Psoas muscle (tissue), 8 donors: ENCODE measurements around the gene TGM2. TPM values are rescaled to one million over a fixed set of nuclear protein-coding genes. Genes with fewer than 3 reads are reported as not detected.
A peak's percentile ranks its signal among the peaks of the same experiment; 100 is the strongest.

Experiments
- ATAC-seq, 4 donors: fragments of 200-7000 bp; cut with Tn5 transposase; one replicate each; pipeline ENCODE4 v1.9.1; 2020; ENCODE audit warnings: moderate library complexity in 3 of 4, mild to moderate bottlenecking in 2 of 4
- DNase-seq, 2 donors: peaks; one replicate each; pipeline ENCODE4 v3.0.0-alpha.2; 2020
- H3K27ac ChIP-seq: fragments of 200-600 bp; one replicate; pipeline ENCODE4 v1.8.0; 2022
- H3K27me3 ChIP-seq, 3 donors: fragments of 200-600 bp in 1 of 3; one replicate each; pipeline versions ENCODE4 v1.6.1 to v1.8.0; 2013 to 2022; ENCODE audit warnings: low read length in 2 of 3, mild to moderate bottlenecking in 2 of 3, moderate library complexity in 1 of 3; ENCODE audit not compliant: insufficient read depth in 3 of 3
- H3K36me3 ChIP-seq, 2 donors: fragments of 200-600 bp in 1 of 2; one replicate each; pipeline versions ENCODE4 v1.6.1 to v1.8.0; 2013 to 2022; ENCODE audit warnings: low read depth in 1 of 2, mild to moderate bottlenecking in 1 of 2, moderate library complexity in 1 of 2; ENCODE audit not compliant: insufficient read depth in 1 of 2
- H3K4me1 ChIP-seq: fragments of 200-600 bp; one replicate; pipeline ENCODE4 v1.8.0; 2022
- H3K4me3 ChIP-seq: fragments of 200-600 bp; one replicate; pipeline ENCODE4 v1.8.0; 2022; ENCODE audit warnings: mild to moderate bottlenecking
- H3K9me3 ChIP-seq: fragments of 200-600 bp; one replicate; pipeline ENCODE4 v1.8.0; 2022
- WGBS, 3 donors: extraction: QIAGEN DNeasy Blood & Tissue Kit; methylation state at CpG; one replicate each; pipeline versions ENCODE4 v1.1.6 to v1.1.7; 2013; 5-methylcytosine and 5-hydroxymethylcytosine counted together
- intact Hi-C, 2 donors: fragments of 100-400 bp; cut with DNase I; formaldehyde crosslinking; loops; one replicate each; pipeline versions ENCODE4 v1.11.0 to v1.14.2; 2022
- polyA plus RNA-seq, 3 donors: library from polyadenylated mRNA; stranded (reverse); fragments of 200-250 nt; gene quantifications; one replicate each; pipeline ENCODE4 v1.2.3, GENCODE V29; 2013
- total RNA-seq, 4 donors: library from RNA; stranded (reverse); fragmentation: NEBNext Ultra II Directional in 2 of 4; extraction: Animal tissue kit (Norgen Biotek cat#: 25700) in 2 of 4; gene quantifications; one replicate each; pipeline versions ENCODE4 v1.2.1 to v1.2.4, GENCODE V29; 2021 to 2023
- TF ChIP-seq, protein P1 (sequence below): fragments of 200-600 bp; IDR thresholded peaks from one replicate; pipeline ENCODE4 v1.8.0; 2022; ENCODE audit warnings: antibody characterized with exemption
- donor health status: healthy with polysubstance abuse.
- donor health status: DM: no; HTN: no; CAD: no; lungs with moderate emphysema.
- donor health status: Bipolar disorder and iron deficiency.
- donor health status: healthy.
- donor health status: DM: yes; HTN: yes; CAD: no.
- donor health status: DM: no; HTN: no; CAD: no.
- donor health status: DM: no; HTN: no; CAD: no.
- donor health status: DM: yes; HTN: yes; CAD: no.

TGM2 gene
- total and polyA plus RNA-seq, 7 donors = 23.6 to 235 (median 117) TPM

DNA sequence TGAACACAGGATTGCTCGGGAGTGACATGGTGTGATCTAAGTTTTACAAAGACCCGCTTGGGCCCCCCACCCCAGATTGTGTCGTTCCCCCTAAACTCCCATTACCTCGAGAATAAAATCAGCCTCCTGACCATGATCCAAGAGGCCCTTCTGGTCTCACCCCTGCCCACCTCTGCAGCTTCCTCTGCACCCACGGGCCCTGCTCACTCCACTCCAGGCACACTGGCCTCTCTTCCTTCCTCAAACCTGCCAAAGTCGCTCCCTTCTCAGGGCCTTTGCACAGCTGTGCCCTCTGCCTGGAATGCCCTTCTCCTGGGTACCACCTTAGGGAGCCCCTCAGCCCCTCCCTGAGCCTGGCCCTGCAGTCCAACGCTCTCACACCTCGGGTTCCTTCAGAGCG is 17.9 kb downstream of the TGM2 start:
- intact Hi-C loops = no loop called here
- no peaks in the 10 kb centered on the region for H3K9me3 ChIP-seq
- H3K36me3 ChIP-seq = peaks cover 2 to 89% of the 10 kb centered on the region in 2 donors
- H3K4me3 ChIP-seq = no peak overlapping the region
- peak in 1 of 2 donors; percentile 38 for DNase-seq
- H3K27me3 ChIP-seq = no peaks in the 10 kb centered on the region
- ATAC-seq = no peak
- peaks cover 20% of the 10 kb centered on the region for H3K4me1 ChIP-seq
- no peak overlapping the region for H3K27ac ChIP-seq
- TF ChIP-seq, protein P1, sequence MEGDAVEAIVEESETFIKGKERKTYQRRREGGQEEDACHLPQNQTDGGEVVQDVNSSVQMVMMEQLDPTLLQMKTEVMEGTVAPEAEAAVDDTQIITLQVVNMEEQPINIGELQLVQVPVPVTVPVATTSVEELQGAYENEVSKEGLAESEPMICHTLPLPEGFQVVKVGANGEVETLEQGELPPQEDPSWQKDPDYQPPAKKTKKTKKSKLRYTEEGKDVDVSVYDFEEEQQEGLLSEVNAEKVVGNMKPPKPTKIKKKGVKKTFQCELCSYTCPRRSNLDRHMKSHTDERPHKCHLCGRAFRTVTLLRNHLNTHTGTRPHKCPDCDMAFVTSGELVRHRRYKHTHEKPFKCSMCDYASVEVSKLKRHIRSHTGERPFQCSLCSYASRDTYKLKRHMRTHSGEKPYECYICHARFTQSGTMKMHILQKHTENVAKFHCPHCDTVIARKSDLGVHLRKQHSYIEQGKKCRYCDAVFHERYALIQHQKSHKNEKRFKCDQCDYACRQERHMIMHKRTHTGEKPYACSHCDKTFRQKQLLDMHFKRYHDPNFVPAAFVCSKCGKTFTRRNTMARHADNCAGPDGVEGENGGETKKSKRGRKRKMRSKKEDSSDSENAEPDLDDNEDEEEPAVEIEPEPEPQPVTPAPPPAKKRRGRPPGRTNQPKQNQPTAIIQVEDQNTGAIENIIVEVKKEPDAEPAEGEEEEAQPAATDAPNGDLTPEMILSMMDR = no peak
- WGBS, 3 donors = 83 to 87% (median 84%) methylated on average over 8 to 9 of the region's 9 CpGs

DNA sequence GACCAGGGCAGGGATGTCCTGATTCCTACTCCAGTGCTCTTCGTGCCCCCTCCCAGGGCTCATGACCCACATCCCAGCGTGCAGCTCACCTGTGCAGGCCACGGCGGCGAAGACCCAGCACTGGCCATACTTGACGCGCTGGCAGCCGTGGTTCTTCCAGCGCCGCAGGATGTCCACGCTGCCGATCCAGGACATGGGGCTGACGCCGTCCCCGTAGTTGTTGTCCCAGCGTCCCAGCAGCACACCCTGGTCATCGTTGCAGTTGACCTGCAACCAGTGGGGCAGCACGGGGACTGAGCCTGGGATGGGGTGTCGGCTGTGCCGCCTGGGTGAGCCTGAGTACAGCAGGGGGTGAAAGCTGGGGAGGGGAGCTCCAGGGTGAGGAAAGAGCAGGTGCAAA is 18.4 kb downstream of the TGM2 start:
- Histone ChIP-seq H3K4me3 (no peak overlapping the region), H3K36me3 (peaks cover 2 to 88% of the 10 kb centered on the region in 2 donors), H3K9me3 (no peaks in the 10 kb centered on the region), H3K27me3 (no peaks in the 10 kb centered on the region), H3K4me1 (peaks cover 15% of the 10 kb centered on the region), H3K27ac (no peak overlapping the region)
- intact Hi-C loops = no loop called here
- 93 to 95% (median 93%) methylated on average over 20 of the region's 20 CpGs for WGBS, 3 donors
- ATAC-seq (no peak), DNase-seq (peak in 1 of 2 donors; percentile 35)
- TF ChIP-seq, protein P1 = no peak

DNA sequence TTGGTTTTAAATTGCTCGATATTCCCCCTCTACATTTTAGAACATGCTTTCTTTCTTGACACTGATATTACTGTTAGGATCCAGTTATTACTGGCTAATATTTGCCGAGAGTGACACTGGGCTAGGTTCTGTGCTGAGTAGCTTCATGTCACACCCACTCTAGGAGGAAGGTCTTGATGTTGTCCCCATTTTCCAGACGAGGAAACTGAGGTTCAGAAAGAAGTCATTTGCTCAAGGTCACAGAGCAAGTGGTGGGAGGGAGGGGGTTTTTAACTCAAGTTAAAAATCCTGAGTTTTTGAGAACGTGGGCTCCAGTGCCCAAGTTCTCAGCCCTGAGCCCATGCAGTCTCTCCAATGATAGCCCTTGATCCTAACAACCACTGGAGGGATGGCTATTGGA is 18.9 kb downstream of the TGM2 start:
- no peaks in the 10 kb centered on the region for H3K9me3 ChIP-seq
- peaks cover 13% of the 10 kb centered on the region for H3K4me1 ChIP-seq
- H3K27ac ChIP-seq = no peak overlapping the region
- no peak overlapping the region for H3K4me3 ChIP-seq
- no peak for DNase-seq
- no peak for ATAC-seq
- intact Hi-C loops = no loop called here
- H3K27me3 ChIP-seq = no peaks in the 10 kb centered on the region
- H3K36me3 ChIP-seq = peaks cover 0 to 88% of the 10 kb centered on the region in 2 donors
- WGBS, 3 donors = 84 to 96% (median 90%) methylated on average over 4 of the region's 4 CpGs
- TF ChIP-seq, protein P1 = no peak

DNA sequence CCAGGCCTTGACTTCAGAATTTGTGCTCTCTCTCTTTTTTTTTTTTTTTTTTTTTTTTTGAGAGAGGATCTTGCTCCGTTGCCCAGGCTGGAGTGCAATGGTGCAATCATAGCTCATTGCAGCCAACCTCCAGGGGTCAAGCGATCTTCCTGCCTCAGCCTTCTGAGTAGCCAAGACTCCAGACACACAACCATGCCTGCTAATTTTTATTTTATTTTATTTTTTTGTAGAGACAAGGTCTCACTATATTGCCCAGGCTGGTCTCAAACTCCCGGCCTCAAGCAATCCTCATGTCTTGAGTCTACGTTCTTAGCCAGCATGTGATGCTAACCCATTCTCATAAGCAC is 19.4 kb downstream of the TGM2 start:
- DNase-seq (no peak), ATAC-seq (no peak)
- no peak overlapping the region for H3K4me3 ChIP-seq
- H3K27ac ChIP-seq = no peak overlapping the region
- peaks cover 0 to 88% of the 10 kb centered on the region in 2 donors for H3K36me3 ChIP-seq
- H3K9me3 ChIP-seq = no peaks in the 10 kb centered on the region
- no peaks in the 10 kb centered on the region for H3K27me3 ChIP-seq
- TF ChIP-seq, protein P1 = no peak
- WGBS, 3 donors = 95 to 98% (median 98%) methylated on average over 4 of the region's 4 CpGs
- peaks cover 13% of the 10 kb centered on the region for H3K4me1 ChIP-seq
- intact Hi-C loops = no loop called here

DNA sequence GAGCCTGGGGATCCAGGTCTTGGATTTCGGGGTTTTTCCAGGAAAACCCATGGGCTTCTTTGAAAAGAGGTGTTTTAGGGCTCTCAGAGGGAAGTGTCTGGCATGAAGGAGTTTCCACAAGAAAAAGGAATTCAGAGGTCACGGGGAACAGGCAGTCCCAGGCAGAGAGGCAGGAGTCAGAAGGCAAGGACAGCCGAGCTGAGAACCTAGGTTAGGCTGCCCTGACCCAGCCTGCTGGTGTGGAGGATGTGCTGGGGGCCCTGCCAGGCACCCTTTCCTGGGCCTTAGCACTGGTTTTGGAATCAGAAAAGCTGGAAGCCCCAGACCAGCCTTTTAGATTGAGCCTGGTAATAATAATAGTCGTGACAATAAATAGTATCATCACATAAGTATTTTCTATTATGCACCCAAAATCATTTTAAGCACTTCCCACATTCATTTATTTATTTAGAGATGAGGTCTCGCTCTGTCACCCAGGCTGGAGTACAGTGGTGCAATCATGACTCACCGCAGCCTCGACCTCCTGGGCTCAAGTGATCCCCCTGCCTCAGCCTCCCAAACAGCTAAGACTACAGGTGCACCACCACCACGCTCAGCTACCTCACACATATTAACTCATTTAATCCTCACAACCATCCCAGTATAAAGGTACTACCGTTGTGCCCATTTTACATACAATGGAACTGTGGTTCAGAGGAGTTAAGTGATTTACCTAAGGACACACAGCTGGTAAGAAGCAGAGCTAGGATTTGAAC is 19.9 kb downstream of the TGM2 start:
- 80 to 83% (median 80%) methylated on average over 9 of the region's 9 CpGs for WGBS, 3 donors
- Histone ChIP-seq H3K27me3 (no peaks in the 10 kb centered on the region), H3K4me3 (no peak overlapping the region), H3K9me3 (no peaks in the 10 kb centered on the region), H3K4me1 (peaks cover 13% of the 10 kb centered on the region), H3K36me3 (peaks cover 0 to 88% of the 10 kb centered on the region in 2 donors), H3K27ac (peak overlapping the region; percentile 44)
- ATAC-seq (no peak), DNase-seq (no peak)
- TF ChIP-seq, protein P1 = no peak
- intact Hi-C loops = no loop called here
